GM23338 (cell line): ENCODE measurements around the gene MAD1L1.

Source experiments
- EZH2 ChIP-seq: fragments of 200-600 bp; sonication (generic); IDR thresholded peaks from one replicate; pipeline ENCODE4 v1.8.0; 2017; ENCODE audit warnings: antibody characterized with exemption, mild to moderate bottlenecking, low read depth; ENCODE audit not compliant: unreplicated experiment
- EZH2phosphoT487 ChIP-seq: fragments of 200-600 bp; sonication (generic); IDR thresholded peaks from one replicate; pipeline ENCODE4 v1.8.1; 2018; ENCODE audit warnings: antibody characterized with exemption; ENCODE audit not compliant: unreplicated experiment
- TF ChIP-seq, protein P1 (sequence below), 2 experiments: fragments of 200-600 bp in 1 of 2; sonication (generic) in 1 of 2; conservative IDR thresholded peaks; 2 replicates each; pipeline versions ENCODE4 v1.5.1 to v1.6.1; 2016 to 2017; ENCODE audit warnings: antibody characterized with exemption in 2 of 2, low read depth in 2 of 2, mild to moderate bottlenecking in 2 of 2, moderate library complexity in 1 of 2

DNA sequence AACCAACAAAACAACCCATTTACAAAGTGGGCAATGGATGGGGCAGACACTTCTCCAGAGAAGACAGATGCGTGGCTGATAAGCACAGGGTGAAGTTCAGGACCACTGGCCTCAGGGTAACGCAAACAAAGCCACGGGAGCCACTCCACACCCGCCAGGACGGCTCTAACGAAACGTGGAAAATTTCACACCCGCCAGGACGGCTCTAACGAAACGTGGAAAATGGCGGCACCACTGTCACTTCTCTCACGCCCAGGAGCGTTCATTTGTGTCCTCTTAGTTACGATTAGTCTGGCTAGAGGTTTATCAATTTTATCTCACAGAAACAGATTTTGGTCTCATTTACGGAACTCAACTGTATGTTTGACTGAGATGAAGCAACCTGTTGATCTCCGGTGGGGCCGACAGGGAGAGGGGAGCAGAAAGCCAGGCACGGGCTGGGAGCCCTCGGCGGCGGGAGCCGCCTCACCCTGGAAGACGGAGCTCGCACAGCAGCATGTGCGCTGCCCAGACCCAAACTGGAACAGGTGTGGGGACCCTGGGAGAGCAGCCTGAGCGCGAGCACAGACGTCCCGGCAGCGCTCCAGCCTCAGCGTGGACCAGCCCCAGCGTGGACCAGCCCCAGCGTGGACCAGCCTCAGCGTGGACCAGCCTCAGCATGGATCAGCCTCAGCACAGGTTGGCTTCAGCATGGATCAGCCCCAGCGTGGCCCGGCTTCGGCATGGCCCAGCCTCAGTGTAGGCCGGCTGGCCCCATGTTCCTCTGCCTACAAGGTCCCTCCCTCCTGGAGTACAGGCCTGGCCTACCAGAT lies 243.5 kb downstream of the MAD1L1 start:
- TF ChIP-seq, protein P1, sequence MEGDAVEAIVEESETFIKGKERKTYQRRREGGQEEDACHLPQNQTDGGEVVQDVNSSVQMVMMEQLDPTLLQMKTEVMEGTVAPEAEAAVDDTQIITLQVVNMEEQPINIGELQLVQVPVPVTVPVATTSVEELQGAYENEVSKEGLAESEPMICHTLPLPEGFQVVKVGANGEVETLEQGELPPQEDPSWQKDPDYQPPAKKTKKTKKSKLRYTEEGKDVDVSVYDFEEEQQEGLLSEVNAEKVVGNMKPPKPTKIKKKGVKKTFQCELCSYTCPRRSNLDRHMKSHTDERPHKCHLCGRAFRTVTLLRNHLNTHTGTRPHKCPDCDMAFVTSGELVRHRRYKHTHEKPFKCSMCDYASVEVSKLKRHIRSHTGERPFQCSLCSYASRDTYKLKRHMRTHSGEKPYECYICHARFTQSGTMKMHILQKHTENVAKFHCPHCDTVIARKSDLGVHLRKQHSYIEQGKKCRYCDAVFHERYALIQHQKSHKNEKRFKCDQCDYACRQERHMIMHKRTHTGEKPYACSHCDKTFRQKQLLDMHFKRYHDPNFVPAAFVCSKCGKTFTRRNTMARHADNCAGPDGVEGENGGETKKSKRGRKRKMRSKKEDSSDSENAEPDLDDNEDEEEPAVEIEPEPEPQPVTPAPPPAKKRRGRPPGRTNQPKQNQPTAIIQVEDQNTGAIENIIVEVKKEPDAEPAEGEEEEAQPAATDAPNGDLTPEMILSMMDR (conservative IDR thresholded peaks at IDR 0.05; ENCODE audit: low read depth in 2 of 2), result no peak
- TF ChIP-seq EZH2, result no peak
- no peak for TF ChIP-seq EZH2phosphoT487
